SK-N-SH treated with all-trans-retinoic acid at 6 μM for 48 hours (cell line): ENCODE results near the gene KCNH5.

Source experiments
- ATAC-seq: fragments of 200-7000 bp; cut with Tn5 transposase; 3 replicates; pipeline ENCODE4 v1.9.1; 2020; ENCODE audit warnings: mild to moderate bottlenecking, moderate library complexity
- ESRRG ChIP-seq: fragments of 250-450 bp; sonication (Bioruptor Pico); IDR thresholded peaks from 2 replicates; pipeline ENCODE4 v1.6.1; 2021; ENCODE audit warnings: mild to moderate bottlenecking

KCNH5 gene

GRCh38 chr14:62654641-62655040, 390.6 kb downstream of the KCNH5 start:
- TF ChIP-seq ESRRG (CRISPR knock-in tag), result no peak
- no peak for ATAC-seq
